H1 (cell line): ENCODE data around the gene ITPK1. TPM values are rescaled to one million over a fixed set of nuclear protein-coding genes. Genes with fewer than 3 reads are reported as not detected.

ENCODE experiments used
- EP300 ChIP-seq, 2 experiments: IDR thresholded peaks; 1 replicate in 1 of 2; 2 replicates in 1 of 2; pipeline ENCODE4 v1.6.1; 2011 to 2012; ENCODE audit warnings: low read depth in 2 of 2, low read length in 2 of 2, mild to moderate bottlenecking in 2 of 2, borderline replicate concordance in 1 of 2, inconsistent platforms in 1 of 2, moderate library complexity in 1 of 2
- GTF2F1 ChIP-seq: IDR thresholded peaks from 2 replicates; pipeline ENCODE4 v1.6.1; 2012; ENCODE audit warnings: low read depth, low read length, improper control_type of control experiment, borderline replicate concordance
- POU5F1 ChIP-seq: IDR thresholded peaks from 2 replicates; pipeline ENCODE4 v1.6.1; 2011; ENCODE audit warnings: low read depth, mild to moderate bottlenecking, low read length, moderate library complexity
- USF2 ChIP-seq: IDR thresholded peaks from 2 replicates; pipeline ENCODE4 v1.6.1; 2011; ENCODE audit warnings: low read length, improper control_type of control experiment
- polyA plus RNA-seq, 7 experiments: library from polyadenylated mRNA; depleted of rRNA in 3 of 7; stranded (reverse) in 5 of 7; unstranded in 2 of 7; fragments of >200 nt in 5 of 7; fragments of 200-250 nt in 2 of 7; gene quantifications; 1 replicate in 5 of 7; 2 replicates in 1 of 7; 4 replicates in 1 of 7; pipeline versions ENCODE4 v1.2.1 to v1.2.3, GENCODE V29; 2011 to 2013; ENCODE audit warnings: missing spikeins in 2 of 7, mixed read lengths in 2 of 7
- total RNA-seq: library from RNA; stranded (reverse); fragmentation: NEBNext Ultra II Directional; extraction: Animal tissue kit (Norgen Biotek cat#: 25700); gene quantifications from 2 replicates; pipeline ENCODE4 v1.2.1, GENCODE V29; 2021

ITPK1 gene
- total and polyA plus RNA-seq, 2 of the 8 experiments (the other 6 are each of a cell fraction or from before 2014, with no cell fraction given) = 108 to 143 TPM

- TF ChIP-seq USF2 (no peak), POU5F1 (no peak), EP300 (IDR thresholded peaks at IDR 0.05; ENCODE audit: borderline replicate concordance in 1 of 2, low read depth in 2 of 2, low read length in 2 of 2) (no peak), GTF2F1 (no peak)
These were observed 89.4 kb downstream of the ITPK1 start (continued) for GRCh38 chr14:93026339-93026738.
